VCaP (cell line): ENCODE results near the gene LRRC23.
"Not testable (repeated sequence)": the region's sequence is repeated elsewhere in the genome, so short reads cannot be mapped to it uniquely, and the experiment has no call there.

Experiments
- H3K27ac ChIP-seq: fragments of 450-650 bp; 2 replicates; pipeline ENCODE4 v1.5.1; 2017
- TF ChIP-seq, protein P1 (sequence below): fragments of 450-650 bp; conservative IDR thresholded peaks from 2 replicates; pipeline ENCODE4 v1.5.1; 2017; ENCODE audit warnings: mild to moderate bottlenecking, moderate library complexity

LRRC23 gene

DNA sequence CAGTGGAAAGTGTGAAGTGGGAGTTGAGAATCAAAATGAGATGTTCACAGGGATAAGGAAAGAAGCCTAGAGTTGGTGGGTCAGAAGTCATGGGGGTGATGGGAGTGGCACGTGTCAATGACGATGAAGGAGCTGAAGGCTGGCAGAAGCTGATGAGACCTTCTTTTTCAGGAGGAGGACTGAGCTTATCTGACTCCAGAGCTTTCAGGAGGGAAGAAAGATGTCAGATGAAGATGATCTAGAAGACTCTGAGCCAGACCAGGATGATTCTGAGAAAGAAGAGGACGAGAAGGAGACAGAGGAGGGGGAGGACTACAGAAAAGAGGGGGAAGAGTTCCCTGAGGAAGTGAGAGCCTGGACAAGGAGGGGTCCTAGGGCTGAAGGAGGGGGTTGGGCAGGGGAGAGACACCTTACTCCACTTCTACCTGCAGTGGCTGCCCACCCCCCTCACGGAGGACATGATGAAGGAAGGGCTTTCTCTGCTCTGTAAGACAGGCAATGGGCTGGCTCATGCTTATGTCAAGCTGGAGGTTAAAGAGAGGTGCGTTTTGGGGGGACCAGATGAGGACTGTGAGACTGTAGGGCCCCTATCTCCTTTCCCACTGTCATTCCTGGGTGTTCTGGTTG is 905 bp downstream of the LRRC23 start:
- TF ChIP-seq, protein P1, sequence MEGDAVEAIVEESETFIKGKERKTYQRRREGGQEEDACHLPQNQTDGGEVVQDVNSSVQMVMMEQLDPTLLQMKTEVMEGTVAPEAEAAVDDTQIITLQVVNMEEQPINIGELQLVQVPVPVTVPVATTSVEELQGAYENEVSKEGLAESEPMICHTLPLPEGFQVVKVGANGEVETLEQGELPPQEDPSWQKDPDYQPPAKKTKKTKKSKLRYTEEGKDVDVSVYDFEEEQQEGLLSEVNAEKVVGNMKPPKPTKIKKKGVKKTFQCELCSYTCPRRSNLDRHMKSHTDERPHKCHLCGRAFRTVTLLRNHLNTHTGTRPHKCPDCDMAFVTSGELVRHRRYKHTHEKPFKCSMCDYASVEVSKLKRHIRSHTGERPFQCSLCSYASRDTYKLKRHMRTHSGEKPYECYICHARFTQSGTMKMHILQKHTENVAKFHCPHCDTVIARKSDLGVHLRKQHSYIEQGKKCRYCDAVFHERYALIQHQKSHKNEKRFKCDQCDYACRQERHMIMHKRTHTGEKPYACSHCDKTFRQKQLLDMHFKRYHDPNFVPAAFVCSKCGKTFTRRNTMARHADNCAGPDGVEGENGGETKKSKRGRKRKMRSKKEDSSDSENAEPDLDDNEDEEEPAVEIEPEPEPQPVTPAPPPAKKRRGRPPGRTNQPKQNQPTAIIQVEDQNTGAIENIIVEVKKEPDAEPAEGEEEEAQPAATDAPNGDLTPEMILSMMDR, result no peak
- H3K27ac ChIP-seq, result peak overlapping the region; percentile 67

DNA sequence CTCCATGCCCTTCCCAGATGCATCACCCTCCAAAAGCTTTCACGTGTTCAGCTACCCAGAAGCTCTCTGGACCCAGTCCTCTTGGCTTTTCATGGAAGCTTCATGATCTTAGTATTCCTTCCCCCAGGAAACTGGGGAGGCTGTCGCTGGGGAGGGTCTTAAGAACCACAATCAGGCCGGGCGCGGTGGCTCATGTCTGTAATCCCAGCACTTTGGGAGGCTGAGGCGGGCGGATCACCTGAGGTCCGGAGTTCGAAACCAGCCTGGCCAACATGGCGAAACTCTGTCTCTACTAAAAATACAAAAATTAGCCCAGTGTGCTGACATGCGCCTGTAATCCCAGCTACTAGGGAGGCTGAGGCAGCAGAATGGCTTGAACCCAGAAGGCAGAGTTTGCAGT is 3.5 kb downstream of the LRRC23 start:
- not testable (repeated sequence) for H3K27ac ChIP-seq

DNA sequence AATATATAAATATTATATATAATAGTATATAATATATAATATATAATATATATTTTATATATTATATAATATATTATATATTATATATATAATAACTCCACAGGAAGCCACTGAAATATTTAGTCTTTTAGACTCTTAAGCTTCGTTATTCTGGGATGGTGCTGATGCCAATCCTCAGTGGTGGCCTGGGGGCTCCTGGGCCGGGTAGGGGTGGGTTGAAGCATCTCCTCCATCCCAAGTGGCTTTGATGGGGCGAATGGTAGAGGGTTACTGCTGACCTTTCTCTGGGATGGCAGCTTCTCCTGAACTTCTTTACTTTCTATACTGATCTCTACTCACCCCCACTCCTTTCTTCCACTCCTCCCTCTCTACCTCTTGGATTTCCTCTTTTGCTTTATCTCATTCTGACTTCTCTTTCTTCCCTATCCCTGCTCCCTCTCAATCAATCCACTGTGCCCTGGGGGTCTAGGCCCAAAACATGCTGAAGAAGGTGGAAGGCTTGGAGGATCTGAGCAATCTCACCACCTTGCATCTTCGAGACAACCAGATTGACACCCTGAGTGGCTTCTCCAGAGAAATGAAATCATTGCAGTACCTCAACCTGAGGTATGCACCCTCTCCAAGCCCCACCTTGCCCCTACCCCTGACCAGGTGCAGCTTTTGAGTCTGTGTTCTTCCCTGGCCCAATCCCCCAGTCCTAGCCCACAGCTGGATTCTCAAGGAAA is 5.0 kb downstream of the LRRC23 start:
- H3K27ac ChIP-seq, result no peak overlapping the region
- TF ChIP-seq, protein P1, result no peak

DNA sequence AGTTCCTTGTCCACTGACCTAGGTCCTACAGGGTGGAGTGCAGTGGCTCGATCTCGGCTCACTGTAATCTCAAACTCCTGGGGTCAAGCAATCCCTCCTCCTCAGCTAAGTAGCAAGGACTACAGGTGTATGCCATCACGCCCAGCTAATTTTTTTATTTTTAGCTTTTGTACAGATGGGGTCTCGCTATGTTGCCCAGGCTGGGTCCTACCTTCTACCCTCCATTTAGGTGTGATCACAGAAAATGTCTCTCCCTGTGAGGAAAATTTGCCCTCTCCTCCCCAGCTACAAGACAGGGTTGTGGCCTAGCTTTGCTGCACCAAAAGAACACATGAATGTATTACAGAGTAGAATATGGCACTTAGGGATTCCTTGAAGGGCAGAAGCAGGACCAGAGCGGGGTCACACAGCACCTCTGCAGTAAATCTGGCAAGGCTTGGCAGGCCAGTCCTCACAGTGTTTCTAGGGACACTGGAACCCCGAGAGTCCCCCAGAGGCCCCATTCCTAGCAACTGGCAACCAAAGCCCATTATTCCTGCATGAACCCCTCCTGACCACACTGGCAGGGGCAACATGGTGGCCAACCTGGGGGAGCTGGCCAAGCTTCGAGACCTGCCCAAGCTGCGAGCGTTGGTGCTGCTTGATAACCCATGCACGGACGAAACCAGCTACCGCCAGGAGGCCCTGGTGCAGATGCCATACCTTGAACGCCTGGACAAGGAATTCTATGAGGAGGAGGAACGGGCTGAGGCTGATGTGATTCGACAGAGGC is 7.7 kb downstream of the LRRC23 start:
- TF ChIP-seq, protein P1, result no peak
- H3K27ac ChIP-seq, result no peak overlapping the region

DNA sequence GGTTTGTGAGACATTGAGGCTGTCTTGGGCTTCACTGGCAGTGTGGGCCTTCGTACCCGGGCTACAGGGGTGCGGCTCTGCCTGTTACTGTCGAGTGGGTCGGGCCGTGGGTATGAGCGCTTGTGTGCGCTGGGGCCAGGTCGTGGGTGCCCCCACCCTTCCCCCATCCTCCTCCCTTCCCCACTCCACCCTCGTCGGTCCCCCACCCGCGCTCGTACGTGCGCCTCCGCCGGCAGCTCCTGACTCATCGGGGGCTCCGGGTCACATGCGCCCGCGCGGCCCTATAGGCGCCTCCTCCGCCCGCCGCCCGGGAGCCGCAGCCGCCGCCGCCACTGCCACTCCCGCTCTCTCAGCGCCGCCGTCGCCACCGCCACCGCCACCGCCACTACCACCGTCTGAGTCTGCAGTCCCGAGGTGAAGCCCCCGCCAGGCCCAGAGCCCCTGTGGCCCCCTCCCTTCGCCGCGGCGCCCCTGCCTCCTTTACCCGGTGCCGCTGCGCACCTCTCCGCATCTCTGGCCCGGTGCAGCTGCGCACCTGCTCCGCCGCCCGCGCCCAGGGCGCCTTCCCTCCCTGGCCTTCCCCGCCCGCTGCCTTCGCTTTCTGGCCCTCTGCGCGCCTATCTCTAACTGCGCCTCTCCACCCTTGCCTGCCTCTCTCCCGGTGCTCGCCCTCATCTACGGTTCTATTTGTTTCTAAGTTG is 9.8 kb downstream of the LRRC23 start, which contains the start of gene ENO2:
Gene ENO2, plus strand, starts transcription at position 335 of the 701 bp plus-strand sequence. CDS start 1,253 bp downstream, outside the sequence.
- peak within 1 kb of the TSS; percentile 68 for H3K27ac ChIP-seq
- TF ChIP-seq, protein P1, result no peak

DNA sequence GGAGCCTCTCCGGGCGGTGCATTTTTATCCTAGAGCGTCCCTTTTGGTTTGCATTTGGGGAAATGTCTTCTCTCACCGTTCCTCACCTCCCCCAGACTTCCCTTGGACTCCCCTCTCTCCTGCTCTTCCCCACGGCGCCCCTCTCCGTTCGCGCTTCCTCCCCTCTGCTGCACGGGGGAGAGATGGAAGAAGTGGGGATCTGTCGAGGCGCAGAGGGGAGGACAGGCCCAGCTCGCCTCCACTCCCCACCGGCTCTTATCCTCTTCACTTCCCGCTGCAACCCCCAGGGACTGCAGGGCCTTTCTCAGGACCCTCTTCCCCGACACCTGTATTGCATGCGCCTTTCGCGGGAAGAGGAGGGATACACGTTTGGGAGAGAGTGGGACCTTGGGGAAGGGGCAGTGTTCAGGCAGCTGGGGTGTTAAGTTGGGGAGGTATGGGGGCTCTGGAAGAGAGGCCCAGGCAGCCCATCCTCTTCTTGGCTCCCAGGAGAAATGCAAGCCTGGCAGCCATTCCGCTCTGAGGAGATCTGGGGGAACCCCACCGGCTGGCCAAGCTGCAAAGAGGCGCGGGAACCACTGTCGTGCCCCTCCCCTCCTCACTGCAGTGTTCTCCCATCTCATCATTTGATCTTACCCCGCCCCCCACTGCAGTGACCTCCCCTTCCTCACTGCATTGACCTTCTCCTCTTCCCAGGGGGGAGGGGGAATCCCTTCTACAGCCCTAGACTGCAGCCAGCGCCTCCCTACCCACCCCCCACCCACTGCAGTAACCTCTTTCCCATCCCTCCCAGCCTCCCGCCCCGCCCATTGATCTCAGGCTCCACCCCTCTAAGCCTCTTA is 10.5 kb downstream of the LRRC23 start:
- peak overlapping the region; percentile 68 for H3K27ac ChIP-seq
- TF ChIP-seq, protein P1, result no peak

DNA sequence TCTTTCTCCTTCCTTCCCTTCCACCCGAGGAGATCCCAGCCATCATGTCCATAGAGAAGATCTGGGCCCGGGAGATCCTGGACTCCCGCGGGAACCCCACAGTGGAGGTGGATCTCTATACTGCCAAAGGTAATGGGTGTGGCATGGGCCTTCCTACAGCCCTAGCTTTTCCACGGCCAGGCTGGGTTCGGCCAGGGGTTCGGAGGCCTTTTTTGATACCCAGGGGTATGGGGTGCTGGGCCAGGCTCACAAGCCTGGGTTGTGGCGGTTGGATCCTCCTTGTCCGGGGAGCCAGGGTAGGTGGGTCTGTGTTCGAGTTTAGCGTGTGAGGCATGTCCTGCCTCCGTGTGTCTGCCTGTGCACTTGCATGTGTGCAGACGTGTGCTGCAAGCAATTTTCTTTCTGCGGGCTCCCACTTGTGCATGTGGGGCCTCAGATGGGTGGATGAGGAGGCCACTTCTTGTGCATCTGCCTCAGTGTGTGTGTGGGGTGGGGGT is 11.2 kb downstream of the LRRC23 start:
- no peak overlapping the region for H3K27ac ChIP-seq
- TF ChIP-seq, protein P1, result no peak
